ENCODE results near the gene CHAT.

The CHAT gene

DNA sequence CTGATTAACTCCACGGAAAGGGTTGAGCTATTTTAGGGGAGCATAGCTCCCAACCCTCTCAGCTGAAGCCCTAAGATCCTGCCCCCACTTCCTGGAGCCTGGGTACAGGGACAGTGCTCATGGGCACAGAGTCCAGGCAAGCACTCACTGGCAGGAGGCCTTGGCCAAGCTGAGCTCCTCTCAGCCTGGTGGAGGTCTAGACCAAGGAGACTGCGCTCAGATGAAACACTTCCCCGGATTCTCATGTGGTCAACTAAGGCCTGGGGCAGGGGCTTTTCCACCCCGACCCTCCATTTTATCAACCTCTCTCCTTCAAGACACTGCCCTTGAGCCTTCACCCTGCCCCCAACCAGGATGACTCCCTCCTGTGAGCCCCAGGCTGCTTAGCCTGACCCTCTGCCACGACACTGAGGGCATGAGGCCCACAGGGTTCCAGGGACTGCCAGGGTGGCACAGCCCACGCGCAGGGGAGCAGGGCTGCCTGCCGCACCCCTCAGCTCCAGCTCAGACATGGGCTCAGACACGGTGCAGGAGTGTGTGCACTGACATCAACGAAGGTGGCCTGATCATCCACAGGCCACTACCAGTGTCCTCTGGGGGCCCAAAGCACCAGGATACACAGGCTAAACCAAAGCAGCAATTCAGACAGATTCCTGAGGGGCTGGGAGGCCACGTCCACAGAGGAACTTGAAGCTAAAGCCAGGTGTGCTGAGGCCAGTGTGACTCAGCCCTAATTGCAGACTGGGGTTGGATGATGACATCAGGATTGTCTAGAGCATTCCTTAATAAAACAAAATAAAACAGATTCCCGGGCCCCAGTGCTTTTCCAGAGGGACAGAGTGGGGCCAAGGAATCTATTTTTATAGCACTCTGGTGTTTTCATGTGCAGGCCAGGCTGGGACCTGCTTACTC, 18.8 kb downstream of the CHAT start:
- no peak for DNase-seq

DNA sequence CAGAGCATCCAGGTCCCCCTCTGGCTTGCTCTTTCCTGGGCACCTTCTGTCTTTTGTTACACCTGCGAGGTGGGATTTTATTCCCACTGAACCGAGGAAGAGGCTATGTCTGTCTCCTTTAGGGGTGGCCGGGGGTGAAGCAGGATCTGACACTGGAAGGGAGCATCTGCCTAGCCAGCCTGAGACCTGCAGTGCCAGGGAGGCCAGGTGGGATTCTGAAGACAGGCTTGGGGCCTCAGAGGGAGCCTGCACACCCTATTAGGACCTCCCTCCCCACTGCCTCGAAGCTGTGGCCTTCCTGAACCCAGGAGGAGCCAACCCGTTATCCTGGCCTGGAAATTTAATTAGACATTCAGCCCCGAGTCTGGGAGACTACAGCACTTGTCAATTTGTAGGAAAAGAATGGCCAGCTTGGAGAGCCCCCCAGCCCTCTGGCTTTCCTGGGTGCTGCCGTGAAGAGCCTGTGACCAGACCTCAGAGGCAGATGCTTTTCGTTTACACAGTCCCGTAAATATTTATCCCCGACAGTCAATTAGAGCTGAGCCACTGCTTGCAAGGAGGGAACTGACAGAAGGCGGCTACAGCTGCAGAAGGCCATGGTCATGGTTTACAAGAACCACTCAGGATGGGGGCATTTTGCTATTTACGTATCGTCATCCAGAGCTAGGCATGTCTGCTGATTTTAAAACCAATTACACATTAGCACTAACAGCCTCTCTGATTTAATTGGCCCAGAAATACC, 19.7 kb downstream of the CHAT start:
- DNase-seq, result no peak

DNA sequence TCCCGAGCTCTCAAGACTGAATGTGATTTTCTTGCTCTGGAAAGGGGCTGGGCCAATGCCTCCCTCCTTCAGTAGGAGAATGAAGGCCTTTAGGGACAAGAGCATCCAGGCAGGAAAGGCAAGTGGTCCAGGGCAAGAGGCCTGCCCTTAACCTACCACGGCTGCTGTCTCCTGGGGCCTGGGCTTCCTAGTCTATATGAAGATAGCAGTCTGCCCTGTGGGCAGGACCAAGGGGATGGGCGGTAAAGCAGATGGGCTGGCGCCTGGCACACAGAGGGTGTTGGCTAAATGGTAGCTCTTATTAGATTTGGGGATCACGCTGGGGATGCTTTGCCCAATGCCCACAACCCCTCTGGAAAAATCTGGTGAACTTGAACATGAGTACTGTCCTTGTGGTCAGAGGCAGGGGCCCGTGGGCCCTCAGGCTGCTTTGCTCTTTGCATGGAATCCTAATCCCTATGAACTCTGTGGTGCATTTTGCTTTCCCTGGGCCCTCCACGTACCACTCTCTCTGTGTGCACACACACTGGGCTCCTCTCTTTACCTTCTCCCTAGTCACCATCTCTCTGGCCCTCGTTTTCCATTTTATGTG, 20.3 kb downstream of the CHAT start:
- DNase-seq, result no peak

DNA sequence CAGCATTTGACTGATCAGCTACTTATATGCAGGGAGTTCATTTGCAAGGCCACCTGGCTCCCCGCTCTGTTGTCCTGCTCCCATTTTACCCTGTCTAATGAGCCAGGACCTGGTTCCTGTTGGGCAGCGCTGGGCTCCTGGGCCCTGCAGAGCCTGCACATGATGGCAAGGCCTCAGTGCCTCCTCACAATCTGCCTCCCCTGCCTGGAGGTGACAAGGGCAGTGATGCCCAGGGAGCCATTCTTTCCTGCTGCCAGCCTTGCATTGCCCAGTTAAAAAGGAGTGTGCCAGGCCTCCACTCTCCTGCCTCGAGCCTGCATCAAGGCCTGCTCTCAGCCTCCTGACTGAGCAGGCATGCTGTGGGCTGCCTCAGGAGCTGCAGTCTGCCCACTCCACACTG, 28.5 kb downstream of the CHAT start:
- DNase-seq, result no peak

DNA sequence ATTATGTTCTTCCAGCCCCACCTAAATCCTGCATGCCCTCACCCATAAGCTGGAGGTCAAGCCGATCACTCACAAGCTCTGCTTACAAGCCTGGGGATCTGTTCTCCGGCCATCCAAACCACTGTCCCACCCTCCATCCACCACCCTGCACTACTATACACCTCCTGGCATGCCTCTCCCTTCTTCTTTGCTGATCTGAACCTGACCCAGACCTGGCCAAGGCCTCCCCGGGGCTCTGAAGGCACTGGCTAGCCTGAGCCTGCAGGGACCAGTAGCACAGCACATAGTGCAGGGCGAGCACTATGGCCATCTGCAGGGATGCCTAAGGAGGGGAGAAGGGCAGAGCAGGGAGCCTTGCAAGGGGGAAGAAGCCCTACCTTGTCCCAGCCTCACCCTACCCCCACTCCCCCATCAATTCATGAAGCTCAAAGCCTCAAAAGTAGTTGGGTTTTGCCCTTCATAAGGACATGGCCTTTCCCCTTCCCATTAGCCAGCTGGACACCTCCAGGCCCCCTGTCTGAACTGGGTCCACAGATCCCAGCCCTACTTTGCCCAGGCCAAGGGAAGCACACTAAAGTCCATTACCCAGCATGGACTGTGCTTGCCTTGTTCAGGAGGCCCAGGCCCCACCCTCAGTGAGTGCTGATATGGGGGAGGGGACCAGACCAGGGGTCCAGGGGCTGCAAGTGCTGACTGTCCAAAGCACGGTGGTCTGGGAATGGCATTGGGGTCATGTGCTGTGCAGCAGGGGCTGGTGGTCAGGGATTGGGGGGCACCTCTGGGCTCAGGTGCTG, 29.6 kb downstream of the CHAT start:
- no peak for DNase-seq

DNA sequence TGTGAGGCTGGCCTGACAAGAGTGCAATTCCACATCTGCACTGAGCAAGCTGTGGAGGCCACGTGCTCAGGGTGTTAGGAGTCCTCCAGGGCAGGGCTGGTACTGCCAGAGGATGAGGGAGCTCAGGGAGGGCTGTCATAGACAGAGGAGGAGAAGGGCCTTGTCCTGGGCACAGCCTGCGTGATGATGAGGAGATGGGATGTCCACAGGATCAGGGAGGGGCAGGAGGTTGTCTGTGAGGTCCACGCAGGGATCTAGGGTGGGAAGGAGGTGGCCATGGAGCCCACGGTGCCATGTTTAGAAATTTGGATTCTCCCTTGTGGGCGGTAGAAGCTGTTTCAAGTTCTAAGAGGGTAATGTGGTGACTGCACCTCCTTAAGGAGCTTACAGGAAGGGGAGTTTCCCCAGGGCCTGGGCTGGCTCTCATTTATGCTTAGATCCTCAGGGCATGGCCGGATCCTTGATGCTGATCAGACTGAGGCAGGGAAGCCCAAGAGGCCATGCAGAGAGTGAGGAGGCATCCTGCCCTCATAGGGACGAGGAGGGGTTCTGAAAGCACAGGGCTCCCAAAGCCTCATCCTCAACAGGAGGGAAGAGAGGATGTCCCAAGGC, 30.3 kb downstream of the CHAT start:
- no peak for DNase-seq

DNA sequence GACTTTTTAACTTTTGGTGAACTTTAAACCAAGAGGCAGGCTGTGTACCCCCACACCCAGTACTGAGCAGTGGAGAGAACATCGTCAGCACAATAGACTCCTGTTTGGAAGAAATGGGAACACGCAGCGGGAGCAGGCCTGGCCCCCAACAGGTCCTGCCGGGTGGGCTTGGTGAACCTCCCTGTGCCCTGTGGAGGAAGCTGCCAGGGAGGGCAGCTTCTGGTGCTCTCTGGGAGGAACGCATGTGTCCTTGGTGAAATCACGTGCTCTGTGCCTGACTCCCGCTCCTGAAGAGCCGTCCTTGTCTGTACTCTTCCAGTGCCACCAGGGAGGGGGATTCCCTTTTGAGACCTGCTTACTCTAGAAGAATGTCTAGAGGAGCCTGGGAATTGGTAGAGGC, 31.6 kb downstream of the CHAT start:
- DNase-seq, result no peak

DNA sequence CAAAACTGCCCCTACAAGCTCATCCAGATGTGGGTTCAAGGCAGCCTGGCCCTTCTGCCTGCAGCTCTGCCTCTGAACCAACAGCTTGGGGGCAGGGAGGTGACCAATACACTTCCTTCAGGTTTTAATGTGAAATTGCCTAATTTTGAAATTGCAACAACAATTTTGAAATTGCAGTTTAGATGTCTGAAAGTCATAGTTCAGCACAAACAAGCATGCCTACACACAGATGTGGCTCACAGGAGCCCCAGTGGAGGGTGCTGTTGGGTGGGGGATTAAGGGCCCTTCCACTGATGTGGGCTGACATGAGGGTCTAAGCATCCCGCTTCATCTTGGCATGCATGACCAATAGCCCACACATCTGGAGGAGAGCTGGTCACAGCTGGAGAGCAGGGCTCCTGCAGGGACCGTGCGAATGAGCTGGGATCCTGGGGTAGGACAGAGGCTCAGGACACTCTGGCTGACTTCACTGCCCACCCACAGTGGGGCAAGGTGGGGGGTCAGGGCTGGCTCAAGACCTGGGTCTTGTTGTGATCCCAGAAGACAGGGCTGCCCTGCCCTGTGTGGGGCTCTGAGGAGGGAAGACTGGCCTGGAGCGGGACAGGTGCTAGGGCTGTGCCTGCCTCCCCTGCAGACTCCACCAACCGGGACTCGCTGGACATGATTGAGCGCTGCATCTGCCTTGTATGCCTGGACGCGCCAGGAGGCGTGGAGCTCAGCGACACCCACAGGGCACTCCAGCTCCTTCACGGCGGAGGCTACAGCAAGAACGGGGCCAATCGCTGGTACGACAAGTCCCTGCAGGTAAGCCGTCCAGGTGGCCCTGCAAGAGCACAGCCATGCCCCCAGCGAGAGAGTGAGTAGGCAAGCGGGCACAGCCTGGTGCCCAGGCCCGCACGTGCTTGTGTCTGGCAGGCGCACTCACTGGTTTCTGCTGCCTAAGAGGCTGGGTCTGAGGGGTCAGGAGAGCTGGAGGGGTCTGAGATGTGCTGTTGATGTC, 32.3 kb downstream of the CHAT start:
- DNase-seq, result peak in 1 of 2 experiments; percentile 25

DNA sequence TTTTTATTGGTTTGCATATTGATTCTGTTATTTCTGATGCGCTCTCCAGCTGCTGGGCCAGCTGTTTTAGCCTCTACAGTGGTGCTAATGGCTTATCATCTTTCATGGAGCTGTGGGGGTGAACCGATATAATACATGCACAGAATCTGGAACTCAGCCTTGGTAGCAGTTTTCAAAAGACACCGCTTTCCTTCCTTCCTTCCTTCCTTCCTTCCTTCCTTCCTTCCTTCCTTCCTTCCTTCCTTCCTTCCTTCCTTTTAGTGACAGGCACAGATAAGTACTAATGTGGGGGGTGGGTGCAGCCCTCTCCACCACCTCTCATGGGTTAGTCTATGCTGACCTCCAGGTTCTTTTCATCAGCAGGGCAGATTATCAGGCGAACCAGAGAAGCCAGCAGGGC, 33.7 kb downstream of the CHAT start:
- DNase-seq, result no peak

DNA sequence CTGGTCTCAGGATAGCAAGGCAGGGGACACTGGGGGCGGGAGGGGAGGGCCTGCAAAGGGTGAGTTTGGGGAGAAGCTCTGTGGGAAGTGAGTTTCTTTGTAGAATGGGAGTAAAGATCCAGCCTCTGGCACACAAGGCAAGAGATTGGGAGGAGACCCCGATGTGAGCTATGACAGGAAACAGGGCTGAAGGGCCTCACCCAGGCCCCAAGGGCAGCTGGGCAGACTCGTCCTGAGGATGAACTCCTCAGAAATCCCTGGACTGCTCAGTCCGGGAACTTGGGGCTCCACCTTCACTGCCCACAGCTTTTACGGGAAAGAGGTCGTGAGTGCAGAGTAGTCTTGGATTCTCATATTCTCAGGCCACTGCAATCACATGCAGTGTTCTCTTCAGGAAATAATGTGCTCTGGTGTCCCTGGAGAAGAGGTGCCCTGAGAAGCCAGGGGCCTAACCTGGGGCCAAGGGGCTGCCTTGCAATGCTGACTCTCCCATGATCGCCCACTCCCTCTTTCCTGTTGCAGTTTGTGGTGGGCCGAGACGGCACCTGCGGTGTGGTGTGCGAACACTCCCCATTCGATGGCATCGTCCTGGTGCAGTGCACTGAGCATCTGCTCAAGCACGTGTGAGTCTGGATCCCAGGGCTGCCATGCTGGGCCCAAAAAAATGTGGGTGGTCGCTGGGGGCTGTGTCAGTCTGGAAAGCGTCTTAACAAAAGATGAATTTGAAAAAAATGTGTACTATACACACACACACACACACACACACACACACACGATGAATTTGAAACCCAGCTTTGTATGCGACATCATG, 34.4 kb downstream of the CHAT start:
- no peak for DNase-seq

DNA sequence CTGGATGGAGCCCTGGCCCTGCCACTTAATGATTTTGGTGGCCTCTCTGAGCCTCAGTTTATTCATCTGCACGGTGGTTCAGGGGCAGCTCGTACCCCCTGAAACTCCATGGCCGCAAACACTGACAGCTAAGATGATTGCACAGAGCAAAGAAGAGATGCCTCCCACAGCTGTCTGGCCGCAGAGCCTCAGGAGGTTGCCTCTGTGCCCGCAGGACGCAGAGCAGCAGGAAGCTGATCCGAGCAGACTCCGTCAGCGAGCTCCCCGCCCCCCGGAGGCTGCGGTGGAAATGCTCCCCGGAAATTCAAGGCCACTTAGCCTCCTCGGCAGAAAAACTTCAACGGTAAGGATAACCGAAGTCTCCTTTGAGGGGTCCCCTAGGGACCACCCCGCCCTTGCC, 35.5 kb downstream of the CHAT start:
- peak; percentile 83 to 87 for DNase-seq

DNA sequence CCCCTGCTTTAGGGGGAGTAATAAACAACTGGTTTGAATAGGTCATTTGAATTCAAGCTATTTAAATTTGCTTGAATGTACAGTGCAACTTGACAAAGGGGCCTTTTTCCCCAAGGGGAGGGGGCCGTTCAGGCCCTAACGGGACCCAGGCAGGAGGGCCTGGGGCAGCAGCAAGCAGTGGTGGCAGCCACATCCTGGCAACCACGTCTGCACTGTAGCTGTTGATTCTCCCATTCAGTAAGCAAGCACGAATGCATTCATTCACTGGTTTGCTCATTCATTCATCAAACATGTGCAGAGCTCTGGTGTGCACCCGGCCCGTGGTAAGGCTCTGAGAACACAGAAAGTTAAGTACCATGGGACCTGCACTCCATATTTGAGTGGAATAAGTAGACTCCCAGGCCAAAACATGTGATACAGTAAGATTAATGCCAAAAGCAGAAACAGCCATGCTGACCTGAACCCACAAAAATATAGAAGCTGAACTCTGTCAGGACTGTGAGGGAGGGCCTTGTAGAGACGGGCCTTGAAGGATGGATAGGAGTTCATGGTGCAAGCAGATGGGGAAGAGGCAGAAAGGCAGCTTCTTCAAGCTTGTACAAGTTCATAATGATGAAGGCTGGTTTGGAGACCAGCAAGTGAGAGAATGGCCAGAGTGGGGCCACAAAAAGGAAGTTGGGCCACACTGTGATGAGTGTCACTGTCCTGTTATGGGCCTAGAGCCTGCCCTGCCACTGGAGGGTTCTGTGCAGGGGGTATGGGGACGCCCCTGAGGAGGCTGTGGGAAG, 36.3 kb downstream of the CHAT start:
- peak in 1 of 2 experiments; percentile 94 for DNase-seq

DNA sequence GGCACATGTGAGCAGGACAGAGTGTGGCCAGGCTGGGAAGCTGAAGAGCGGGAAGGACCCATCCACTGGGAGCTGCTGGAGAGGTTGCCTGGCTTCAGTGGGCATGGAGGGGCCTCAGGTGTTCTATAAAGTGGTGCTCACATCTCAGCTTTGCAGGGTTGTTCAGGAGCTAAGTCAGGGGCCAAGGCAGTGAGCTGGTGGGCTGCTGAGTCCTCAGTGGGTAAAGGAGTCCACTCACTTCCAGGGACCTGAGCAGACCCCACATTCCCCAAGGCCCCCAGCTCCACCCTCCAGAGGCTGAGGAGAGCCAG, 36.8 kb downstream of the CHAT start:
- no peak for DNase-seq

DNA sequence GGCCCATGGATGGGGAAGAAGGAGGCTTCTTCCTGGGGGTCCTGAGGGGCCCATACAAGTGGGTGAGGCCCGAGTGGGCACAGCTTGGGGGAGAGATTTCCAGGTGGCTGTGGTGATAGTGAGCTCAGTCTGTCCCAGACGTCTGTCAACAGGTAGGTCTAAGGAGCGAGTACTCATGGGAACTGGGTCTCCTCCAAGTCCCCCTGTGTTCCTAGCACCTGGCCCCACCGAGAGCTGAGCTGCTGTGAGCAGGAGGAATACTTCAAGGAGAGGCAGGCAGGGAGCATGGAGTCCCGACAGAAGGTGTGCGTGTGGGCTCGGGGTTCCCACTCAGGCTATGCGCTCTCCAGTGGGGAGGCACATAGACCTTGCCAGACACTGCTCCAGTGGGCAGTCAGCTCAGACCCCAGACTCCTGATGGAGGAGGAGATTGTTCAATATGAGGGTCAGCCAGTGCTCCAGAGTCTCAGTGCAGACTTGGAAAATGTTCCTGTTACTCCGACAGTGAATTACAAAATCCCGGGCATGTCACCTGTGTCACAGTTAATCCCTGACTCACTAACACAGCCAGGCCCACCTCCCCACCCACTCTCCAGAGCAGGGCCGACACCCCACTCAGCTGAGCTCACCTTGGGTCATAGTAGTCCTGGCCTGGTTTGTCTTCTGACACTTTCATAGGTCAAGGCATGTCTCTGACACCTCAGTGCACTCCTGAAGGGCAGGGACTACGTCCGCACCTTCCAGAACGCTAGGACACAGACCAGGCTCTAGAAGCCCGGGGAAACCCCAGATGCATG, 37.4 kb downstream of the CHAT start:
- DNase-seq, result peak in 1 of 2 experiments; percentile 28

DNA sequence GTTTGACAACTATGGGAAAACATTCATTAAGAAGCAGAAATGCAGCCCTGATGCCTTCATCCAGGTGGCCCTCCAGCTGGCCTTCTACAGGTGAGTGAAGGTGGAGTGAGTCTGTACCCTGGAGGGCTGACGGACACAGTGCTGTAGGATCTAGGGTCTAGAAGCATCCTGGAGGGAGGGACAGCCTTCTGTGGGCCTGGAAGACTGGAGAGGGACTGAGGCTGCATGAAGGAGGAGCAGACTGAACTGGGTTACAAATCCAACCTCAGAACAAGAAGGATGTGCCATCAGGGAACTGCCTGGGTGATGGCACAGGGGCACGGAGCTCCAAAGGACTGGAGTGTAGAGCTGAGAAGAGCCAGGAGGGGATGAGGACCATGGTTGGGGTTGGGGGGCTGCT, 38.1 kb downstream of the CHAT start:
- no peak for DNase-seq

DNA sequence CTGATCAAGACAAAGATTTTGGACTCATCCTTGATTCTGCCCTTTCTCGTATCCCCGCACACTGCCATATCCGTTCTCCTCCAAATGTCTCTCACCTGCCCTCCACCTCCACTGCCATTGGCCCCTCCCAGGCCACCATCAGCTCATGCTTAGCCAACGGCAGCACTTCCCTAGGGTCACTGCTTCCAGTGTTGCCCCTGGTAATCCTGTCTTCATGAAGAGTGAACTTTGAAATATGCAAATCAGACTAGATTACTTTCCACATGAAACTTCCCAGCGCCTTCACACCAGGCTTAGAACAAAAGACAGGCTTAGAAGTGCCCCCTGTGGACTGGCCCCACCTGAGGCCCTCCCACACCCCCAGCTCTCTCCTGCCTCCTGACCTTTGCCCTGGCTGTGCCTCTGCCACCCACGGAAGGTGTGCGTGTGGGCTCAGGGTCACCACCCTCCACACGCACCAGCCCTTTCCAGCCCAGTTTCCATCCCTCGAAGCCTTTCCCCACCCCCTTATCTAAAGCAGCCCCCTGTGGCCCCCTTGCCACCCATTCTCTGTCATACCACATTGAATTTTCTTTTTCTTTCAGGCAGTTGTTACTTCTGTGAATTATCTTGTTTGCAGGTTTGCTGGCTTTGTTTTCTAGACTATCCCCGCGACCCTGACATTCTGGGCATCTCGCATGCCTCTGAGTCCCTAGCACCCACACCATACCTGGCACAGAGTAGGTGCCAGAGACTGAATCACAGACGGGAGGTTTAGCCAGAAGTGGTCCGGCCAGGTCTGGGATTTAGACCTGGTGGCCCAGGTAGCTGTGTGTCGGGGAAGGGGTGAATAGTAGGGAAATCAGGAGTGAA, 38.8 kb downstream of the CHAT start:
- peak; percentile 89 for DNase-seq

DNA sequence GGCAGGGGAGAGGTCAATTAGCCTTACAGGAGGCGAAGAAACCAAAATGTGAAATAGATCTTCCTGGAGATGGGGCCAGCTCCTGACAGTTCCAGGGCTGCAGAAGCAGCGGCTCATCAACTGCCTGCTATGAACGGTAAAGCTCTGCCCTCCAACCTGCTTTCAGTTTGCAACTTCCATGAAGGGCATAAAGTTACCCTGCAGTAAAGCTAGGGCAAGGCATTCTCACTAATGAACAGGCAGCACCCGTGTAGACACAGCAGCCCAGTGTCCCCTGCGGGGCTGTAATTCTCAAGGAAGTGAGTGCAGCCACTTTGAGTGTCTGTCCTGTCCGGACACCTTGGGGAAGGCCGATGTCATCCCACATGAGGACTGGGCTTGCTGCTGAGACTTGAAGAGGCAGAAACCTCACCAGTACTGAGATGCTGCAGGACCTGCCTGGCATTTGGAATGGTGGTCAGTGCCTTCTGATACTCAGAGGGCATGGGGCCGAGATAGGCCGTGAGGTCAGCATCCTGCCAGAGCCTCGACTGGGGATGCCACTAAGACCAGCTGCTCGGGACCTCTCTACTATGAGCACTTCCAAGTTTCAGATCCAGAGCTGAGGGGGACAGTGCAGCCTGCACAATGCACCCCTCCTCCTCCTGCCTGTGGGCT, 39.6 kb downstream of the CHAT start:
- no peak for DNase-seq
